ENCODE measurements around the gene IFIT2.
"Not testable (repeated sequence)": the region's sequence is repeated elsewhere in the genome, so short reads cannot be mapped to it uniquely, and the experiment has no call there.

Gene IFIT2

DNA sequence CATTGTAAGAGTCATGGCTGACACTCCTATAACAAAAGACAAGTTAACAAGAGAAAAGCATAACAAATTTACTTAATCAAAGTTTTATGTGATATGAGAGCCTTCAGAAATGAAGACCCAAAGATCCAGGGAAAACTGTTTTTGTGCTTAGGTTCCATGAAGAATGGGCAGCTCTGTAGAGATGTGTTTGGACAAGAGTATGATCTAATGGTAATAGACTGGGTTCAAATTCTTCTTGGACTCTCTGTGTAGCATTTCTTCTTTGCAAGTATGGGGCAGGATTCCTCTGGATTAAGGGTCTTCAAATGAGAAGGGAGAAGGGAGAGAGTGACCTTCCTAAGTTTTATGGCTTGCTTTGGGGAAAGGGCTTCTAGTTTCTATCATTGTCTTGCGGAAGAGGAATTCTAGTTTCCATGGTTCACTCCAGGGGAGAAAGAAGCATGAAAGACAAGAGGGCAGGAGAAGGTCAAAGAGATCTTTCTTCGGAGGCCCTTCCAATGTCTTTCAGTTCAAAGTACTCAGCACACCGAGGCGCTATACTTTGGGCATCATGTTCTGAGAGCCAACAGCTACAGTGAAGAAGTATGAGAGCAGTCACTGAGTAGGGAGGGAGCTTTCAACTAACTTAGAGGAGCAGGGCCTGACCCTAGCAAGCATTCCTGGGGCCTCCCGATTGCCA, 41.4 kb downstream of the IFIT2 start:
- DNase-seq: no peak

DNA sequence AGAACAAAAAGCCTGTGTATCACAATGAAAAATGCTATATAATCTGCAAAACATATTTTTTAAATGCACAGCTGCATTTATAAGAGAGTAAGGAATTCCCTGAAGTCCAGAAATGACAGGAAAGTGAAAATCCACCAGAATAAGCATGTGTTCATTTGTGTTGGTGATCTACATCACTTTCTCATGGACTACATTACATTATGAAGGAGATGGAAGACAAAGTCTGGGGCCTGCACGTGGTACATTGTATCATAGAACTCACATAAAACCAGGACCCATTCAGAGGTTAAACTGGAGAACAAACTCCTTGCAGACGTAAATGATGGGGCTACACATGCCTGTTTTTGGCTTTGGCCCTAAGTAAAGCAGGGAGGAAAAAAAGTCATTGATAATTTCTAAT, 42.3 kb downstream of the IFIT2 start:
- no peak for DNase-seq

DNA sequence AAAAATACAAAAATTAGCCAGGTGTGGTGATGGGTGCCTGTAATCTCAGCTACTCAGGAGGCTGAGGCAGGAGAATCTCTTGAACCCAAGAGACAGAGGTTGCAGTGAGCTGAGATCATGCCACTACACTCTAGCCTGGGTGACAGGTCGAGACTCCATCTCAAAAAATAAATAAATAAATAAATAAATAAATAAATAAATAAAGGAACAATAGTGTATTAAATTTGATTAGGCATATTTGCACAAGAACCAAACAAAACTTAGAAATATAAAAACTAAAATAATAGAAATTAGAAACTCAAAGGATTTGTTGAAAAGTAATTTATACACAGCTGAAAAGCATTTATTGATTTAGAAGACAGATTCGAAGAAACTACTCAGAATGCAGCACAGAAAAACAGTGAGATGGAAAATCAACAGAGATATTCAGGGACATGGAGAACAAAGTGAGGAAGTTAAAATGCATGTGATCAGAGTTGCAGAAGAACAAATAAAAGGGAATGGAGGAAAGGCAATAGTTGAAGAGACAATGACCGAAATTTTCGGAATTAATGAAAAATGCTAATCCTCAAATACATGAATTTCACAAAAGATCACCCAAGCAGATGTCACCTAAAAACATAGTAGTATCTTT, 43.6 kb downstream of the IFIT2 start:
- DNase-seq: no peak

DNA sequence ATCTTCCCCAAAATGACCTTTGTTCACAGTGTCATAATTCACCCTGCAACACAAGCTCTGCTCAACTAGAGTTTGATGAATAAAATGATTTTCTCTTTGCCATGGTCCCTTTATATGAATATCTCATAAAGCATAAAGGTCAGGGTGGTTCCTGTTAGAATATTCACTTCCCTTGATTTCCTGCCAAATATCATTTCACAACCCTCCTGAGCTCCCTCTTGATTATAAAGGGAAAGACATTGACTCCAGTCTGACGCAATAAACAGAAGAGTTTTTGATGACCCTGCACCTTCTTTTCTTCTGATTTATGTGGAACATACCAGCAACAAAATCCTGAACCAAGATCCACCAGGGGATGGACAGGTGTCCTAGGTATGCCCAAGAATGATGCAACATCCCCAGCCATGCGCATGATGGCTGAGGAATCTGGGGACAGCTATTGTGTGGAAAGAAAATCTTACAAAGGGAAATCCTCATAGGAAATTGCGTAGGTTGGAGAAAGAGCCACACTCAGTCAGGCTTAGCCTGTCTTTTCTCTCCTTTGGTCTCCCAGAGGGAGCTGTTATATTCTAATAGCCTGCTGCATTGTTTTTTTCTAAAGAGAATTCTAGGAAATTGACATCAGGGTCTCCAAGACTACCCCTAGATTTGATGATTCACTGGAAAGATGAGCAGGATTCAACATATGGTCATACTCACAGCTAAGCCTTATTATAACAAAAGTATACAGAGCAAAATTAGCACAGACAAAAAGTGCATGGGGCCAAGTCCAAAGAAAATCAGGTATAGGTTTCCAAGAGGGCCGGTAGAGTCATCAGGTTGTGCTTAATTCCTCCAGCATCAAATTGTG, 44.8 kb downstream of the IFIT2 start:
- DNase-seq: no peak

DNA sequence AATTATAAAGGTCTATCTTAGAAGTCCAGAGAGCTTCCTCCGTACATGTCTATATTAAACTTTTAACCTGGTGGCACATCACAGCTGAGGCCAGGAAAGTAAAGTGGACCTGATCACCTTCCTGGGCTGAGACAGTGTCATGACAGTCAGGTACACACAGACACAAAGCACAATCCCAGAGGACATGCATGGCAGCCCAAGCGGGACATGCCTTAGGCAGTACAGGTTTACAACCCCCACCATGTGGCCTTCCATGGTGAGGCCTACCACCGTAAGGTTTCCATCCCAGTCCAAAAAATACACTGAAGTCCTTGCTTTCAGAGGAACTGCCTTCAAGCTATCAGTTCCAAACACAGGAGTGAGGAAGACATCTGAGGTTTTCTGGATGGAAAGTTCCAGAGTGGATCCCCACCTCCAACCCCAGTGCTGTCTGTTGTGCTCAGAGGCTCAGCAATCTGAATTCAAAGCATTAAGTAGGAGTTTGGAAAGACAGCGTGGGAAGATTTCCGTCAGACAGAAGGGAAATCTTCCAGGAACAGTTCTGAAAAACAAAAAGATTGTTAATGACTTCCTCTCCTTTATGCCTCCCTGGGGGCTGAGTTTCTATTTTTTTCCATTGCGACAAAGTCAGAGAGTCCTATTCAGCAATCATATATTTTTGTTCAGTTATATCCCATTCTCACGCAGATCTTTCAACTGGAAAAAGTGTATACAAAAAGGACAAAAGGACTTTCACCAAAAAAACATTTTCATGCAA, 46.0 kb downstream of the IFIT2 start:
- DNase-seq: no peak

DNA sequence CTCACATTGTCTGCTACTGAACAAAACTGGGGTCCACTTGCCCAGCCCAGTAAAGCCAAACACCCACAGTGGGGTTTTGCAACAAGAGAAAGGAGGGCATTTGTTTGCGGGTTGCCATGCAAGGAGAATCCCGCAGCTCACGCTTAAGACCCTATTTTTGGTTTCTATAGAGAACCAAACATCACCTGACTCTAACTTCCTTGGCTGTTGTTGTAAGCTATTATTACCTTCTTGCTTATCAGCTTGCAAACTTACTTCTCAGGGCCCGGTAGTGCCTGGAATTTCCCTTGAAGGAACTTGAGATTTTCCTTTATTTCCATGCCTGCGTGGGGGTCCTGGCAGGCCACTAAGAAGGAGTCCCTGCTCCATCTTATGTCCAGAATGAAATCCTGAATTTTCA, 46.6 kb downstream of the IFIT2 start:
- no peak for DNase-seq

DNA sequence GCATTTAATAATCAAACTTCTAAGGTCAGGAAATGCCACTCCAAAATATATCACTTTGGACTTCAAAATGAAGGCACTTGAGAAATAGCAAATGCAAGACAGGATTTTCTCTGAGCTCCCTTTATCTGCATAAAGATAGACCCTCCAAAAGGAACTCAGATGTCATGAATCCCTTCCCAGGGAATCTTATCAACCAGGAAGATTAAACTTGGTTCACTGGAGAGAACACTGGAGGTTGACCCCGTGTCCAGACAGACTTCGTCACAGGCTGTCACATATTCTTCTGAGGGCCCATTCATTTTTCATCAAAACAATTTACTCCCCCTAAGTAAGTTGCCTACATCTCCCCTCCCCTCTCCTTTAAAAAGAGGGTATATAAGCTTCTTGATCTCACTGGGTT, 47.1 kb downstream of the IFIT2 start:
- DNase-seq: no peak

DNA sequence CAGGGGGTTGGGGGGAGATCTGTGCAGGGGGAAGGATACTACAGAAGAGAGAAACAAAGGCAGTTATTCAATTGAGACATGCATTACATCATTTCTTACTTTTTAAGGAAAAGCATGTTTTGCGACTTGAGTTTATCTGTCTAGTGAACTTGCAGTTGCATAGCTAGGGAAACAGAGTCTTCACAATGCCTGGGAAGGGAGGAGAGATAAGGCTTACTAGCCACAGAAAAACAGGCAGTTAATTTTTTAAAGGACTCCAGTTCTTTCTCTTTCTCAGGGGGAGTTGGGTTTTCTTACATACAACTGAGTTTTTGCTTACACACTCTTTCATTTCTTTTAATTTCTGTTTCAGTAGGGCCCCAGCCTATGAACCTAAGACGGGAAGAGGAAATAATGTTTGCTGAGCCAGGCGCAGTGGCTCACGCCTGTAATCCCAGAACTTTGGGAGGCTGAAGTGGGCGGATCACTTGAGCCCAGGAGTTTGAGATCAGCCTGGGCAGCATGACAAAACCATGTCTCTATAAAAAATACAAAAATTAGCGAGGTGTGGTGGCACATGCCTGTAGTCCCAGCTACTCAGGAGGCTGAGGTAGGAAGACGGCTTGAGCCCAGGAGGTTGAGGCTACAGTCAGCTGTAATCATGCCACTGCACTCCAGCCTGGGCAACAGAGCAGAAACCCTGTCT, 48.9 kb downstream of the IFIT2 start:
- not testable (repeated sequence) for DNase-seq

DNA sequence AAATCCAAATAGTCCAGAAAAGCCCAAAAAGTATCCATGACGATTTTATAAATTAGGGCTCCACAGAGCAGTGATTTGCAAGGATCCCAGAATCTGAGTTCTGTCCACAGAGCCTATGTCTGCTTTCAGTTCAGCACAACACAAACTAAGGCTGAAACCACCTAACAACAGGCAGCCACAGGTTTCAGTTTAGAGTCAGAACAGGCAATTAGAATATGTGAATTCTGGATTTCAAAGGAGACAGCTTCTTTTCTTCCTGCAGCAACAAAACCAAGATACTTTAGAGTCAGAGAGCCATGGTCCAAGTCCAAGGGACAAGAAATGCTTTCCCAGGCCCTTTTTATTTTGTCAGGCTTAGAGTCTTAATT, 49.5 kb downstream of the IFIT2 start:
- no peak for DNase-seq

DNA sequence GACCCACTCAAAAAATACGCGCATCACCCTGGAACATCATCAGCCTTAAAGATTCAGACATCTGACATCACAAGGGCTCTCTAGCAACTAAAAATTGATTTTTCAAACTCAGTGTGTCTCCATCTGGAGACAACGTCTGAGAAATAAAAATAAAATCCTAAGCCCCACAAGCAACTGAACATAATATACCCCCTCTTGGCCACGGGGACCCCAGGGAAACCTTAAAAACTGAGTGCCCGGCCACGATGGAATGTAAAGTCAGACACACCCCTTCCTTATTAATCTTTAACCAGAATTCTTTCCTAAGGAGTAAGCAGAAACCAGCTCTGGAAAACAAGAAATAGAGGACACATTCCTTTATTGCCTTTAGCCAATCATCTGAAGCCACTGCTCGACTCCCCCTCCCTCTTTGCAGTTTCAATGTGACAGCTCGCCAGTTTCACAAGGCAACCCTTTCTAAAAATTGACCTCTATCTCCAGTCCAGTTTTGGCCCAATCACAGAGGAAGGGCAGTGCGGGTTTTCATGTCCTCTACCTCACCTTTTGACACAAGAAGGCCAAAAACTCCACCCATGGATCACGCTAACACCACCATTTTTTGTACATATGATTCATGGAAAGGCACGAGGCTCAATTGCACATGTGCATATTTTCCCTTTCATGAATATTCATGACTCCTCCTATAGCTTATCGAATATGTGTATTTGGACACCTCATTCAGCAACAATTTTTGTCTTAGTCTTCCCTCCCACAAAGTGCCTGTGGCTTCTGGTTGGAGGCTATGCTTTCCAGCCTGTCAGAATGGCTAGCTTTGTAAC, 50.1 kb downstream of the IFIT2 start:
- peak; percentile 97 for DNase-seq

DNA sequence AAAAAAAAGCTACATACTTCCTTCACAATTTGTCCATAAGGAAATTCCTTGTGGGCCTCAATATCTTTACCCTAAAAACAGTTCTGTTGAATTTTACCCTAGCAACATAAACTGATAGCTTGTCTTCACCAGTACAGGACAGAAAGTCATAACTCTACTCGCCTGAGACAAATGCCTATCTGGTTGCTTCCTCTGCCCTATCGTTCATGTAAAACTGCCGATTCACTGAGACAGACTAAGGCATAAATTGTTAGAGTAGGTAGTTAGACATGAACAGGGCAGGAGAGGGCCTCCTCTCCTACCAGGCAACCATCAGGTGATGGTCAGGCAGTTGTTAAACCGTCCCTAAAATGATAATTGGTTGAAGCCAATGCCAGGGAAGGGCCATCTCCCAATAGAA, 51.0 kb downstream of the IFIT2 start:
- peak; percentile 27 for DNase-seq

DNA sequence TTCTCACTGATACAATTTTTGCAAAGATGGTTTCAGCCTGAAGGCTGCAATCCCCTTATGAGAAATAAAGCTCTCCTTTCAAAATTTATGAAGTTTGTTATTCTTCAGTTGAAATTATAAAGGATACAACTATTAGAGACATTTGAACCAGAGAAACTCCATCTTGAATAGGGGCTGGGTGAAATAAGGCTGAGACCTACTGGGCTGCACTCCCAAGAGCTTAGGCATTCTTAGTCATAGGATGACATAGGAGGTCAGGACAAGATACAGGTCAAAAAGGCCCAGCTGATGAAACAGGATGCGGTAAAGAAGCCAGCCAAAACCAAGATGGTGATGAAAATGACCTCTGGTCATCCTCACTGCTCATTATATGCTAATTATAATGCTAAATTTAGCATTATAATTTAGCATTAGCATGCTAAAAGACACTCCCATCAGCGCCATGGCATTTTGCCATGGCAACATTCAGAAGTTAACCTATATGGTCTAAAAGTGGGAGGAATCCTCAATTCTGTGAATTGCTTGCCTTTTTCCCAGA, 53.6 kb downstream of the IFIT2 start:
- peak; percentile 28 for DNase-seq

DNA sequence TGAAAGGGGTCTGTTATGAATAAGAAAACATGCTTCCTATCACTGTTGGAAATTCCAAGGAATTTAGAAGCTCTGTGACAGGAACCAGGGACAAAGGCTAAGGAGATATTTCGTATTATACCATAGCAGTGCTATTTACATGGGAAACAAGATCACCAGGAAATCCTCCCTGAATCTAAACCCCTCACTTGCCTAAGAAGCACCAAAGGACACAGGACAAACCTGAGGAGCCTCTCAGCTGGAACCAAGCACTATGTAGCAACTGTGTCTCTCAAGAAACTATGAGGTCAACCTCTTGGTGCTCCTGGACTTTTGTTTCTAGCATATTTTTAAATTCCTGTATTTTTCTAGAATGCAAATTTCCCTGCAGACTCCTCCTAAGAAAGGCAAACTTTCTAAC, 55.2 kb downstream of the IFIT2 start:
- DNase-seq: no peak

DNA sequence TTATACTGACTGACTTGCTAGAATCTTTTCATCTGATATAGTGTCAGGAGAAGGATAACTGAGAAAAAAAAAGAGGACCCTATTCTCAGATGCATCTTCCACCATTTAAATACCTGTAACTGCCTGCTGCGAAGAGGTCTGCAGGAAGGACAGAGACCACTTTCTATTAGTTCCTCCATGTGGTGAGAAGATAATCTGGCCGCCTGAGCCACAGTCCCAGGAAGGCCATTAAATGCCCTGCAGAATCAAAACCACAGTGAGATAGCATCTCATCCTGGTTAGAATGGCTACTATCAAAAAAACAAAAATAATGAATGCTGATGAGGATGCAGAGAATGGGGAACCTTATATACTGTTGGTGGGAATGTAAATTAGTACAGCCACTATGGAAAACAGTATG, 56.1 kb downstream of the IFIT2 start:
- DNase-seq: no peak

Data from fibroblast of skin of scalp (primary cell).